HG03097 (cell line): ENCODE data around the gene RHBG.

Experiments used
- ATAC-seq: cut with Tn5 transposase; IDR thresholded peaks from one replicate; pipeline ENCODE4 v1.9.1; 2021; ENCODE audit not compliant: unreplicated experiment, low FRiP score

RHBG gene

GRCh38 chr1:156402331-156403020, 33.5 kb downstream of the RHBG start:
- no peak for ATAC-seq

DNA sequence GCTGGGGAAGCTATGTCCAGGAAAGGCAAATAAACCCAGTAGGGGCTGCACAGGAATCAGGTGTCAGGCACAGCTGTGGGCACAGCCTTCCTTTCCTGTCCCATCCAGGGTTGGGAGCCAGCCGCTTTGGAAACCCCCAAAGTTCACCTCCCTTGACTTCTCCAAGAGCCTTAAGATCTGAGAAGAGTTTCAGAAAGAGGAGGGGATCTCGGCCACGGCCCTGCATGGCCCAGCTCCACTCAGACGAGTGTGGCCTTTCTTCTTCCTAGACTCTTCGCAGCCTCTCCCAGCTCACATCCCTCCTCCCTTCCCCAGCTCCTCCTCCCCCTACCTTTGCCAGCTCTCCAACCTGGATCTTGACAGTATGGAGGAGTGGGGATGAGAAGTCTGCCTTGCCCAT, 36.7 kb downstream of the RHBG start:
- no peak for ATAC-seq

DNA sequence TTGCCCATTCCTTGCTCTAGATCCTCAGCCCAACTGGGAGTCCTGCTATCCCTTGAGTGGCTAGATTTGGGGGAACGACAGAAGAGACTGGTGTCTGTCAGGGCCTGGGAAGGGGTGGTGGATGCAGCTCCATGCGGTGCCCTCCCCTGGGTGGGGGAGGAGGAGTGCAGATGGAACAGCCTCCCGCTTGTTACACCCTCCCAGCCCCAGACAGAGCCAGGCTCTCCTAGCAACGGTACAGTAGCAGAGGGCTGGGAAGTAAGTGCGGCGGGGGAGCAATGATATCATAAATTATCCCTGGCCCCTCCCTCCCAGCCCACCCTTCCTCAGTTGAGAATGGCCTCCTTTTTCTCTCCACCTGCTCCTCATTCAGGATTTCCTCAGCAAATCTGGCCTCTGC, 37.2 kb downstream of the RHBG start:
- ATAC-seq: no peak

DNA sequence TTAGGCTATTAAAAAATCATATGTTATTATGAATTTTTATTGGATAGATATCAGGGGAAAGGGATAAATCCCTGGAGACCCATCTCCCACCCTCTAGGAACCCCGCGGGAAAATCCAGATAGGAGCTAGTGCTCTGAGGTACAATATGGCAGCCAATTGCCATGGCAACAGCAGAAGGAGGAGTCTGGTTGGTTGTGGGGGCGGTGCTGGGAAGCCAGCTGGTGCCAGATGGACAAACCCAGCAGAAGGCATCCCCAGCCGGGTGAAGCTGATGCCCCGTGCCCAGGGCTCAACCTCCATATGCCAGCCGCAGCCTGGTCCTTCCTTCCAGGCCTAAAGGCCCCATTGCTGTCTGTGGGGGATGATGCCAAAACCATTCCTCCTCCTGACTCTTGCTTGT, 38.3 kb downstream of the RHBG start:
- ATAC-seq: no peak

GRCh38 chr1:156407760-156408159, 38.7 kb downstream of the RHBG start:
- ATAC-seq: no peak

DNA sequence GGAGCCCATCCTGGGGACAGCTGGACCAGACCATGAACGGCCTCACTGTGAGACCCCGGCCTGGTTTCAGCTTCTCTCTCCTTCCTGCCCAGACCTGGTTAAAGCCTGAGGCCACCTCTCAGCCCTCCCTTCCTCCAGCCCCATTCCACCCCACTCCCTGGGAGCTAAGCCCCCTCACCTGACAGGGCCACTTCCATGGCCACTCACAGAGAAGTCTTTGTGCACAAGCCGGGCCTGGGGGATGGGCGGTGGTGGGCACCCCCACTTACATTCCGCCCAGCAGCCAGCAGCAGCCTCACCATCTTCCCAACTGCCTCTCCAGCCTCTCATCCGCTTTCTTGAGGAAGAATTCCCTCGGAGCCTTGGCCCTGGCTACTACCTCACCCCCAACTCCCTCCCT, 40.4 kb downstream of the RHBG start:
- no peak for ATAC-seq

DNA sequence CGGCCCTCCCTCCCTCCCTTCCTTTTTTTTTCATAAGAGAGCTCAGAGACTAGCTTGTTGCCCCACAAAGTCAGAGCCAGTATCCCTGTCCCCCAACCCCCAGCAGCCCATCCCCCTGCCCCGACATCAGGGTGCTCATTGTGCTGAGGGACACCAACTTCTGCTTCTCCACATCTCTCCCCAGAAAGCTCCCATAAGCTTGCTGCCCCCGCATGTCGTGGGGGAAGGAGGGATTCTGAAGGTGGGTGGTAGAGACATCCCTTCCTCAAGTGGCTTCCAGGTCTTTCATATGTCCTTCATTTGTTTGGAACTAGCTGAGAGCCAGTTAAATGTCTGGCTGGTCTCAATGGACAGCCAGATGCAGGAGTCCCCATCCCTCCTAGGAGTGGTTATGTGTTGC, 41.2 kb downstream of the RHBG start:
- ATAC-seq: no peak

GRCh38 chr1:156410740-156411139, 41.7 kb downstream of the RHBG start:
- no peak for ATAC-seq

DNA sequence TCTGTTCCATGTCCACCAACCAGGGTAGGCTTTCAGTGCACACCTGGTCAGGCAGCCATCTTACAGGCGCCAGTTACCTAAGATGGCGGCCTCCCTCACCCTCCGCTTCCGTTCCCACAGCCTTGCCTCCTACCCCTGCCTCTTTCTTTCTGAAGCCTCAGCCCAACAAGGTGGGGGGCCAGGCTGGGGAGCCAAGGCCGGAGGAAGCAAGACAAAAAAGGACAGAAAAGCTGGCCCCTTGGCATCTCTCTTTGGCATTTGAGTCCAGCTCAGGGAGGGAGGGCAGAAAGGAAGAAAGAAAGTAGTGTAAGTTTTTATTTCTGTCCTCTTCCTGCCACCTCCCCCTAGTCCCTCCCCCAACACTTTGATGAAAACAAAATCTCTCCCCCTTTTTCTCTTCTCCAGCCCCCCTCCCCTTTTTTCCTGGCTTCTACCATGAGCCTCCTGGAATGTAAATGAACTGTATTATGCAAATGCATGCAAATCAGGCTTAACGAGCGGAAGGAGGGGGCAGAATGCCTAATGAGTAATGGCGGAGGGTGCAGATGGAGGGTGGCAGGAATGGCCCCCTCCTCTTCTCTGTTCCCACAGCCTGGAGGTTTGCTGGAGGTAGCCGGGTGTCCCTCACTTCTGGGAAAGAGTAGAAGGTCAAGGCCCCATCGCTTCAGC, 43.8 kb downstream of the RHBG start:
- ATAC-seq: no peak

- no peak for ATAC-seq
Observed at GRCh38 chr1:156413391-156414246, 44.6 kb downstream of the RHBG start.

DNA sequence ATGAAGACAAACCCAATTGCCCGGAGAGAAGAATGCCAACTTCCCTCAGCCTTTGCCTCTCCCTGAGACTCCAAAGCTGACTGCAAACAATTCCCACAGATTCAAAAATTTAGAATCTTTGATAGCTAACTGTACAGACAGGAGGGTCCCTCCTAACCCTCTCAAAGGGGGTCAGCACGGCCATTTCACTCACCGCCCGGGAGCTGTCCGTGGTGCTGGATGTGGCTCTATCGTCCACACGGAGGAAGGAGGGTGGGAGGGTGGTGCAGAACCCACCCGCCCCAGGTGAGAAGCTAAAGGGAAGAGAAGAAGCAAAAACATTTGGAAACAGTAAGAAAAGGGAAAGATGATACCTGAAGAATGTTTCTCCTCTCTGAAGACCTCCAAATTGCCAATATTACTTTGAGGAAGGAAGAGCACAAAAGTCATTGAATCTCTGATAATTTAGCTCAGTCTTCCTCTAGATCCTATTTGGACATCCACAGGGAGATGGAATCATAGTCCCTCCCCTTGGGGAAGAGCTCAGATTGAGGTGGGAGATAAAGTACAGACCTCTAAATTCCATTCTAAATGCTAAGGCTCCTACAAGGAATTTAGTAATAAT, 45.6 kb downstream of the RHBG start:
- ATAC-seq: no peak

- ATAC-seq: no peak
Observed at GRCh38 chr1:156416993-156417392, 48.0 kb downstream of the RHBG start.

DNA sequence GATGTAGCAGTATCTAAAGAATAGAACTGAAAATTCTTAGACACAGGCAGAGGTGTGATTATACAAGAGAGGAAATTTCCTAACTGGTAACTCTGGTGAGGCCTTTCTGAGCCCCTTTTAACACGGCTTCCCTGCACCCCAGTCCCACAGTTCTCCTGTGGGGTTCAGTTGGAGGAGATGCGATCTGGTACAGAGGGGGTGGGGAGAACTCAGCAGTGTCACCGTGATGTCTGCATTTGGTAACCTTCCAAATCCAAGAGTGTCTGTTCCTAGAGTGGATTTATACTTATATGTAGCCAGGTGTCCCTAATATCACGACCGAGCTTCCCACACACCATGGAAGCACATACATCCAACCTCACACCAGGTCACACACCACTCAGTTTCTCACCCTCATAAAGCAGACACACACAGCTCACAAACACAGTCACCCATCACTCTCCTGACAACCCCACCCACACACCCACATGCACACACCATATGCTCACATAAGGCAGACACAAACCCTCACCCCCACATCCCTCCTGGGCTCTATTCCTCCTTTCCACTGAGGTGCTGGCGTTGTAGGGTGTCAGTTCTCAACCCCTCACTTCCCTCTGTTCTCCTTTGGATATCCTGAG, 48.5 kb downstream of the RHBG start:
- ATAC-seq: no peak

GRCh38 chr1:156418416-156419070, 49.5 kb downstream of the RHBG start:
- ATAC-seq: no peak

DNA sequence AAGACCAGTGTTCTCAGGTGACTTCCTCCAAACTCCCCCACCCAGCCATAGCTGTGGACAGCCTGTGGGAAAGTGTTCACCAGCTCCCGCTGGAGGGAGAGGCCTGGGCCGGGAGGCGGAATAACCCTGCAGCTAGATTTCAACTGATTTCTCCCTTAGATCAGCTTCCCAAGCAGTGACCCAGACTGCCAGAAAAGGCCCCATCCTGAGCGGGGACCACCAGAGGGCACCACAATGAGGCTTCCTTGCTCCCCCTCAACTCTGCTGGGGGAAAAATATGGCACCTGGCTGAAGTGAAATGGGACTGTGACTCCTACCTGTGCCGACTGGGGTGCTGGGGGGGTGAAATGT, 50.8 kb downstream of the RHBG start:
- no peak for ATAC-seq

DNA sequence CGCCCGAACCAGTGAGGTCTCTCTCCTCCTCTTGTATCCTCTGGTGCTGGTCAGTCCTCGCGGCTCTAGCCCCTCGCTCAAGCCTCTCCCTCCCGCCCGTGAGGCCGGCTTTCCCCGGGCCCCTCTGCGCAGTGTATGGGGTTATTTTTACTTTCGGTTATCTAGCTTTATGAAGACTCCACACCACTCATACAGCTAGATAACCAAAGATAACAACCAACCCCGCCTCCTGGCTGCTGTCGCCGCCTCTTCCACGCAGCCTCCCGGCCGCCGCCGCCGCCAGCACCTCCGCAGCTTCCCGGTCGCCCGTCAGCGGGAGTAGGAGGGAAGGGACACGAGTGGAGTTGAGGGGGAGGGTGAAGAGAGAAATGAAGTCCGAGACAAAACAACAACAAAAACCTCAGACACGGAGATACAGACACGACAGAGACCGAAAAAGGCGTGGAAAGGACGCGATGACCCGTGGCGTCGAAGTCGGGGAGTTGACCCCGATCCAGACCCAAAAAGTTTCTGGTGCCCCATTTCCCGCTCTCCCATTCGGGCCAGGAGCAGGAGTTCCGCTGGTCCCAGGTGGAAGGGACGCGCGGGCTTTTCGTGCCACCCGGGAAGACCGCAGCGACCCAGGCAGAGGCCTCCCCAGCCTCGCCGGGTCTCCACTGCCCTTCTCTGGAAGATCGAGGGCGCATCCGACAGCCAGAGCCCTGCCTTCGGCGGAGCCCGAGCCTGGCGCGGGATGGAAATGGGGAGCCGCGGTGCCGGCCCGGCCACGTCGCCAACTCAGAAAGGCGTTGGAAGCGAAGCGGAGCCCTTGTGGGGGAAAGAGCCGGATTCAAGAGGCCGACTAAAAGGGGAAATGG, 51.4 kb downstream of the RHBG start:
- ATAC-seq: no peak

DNA sequence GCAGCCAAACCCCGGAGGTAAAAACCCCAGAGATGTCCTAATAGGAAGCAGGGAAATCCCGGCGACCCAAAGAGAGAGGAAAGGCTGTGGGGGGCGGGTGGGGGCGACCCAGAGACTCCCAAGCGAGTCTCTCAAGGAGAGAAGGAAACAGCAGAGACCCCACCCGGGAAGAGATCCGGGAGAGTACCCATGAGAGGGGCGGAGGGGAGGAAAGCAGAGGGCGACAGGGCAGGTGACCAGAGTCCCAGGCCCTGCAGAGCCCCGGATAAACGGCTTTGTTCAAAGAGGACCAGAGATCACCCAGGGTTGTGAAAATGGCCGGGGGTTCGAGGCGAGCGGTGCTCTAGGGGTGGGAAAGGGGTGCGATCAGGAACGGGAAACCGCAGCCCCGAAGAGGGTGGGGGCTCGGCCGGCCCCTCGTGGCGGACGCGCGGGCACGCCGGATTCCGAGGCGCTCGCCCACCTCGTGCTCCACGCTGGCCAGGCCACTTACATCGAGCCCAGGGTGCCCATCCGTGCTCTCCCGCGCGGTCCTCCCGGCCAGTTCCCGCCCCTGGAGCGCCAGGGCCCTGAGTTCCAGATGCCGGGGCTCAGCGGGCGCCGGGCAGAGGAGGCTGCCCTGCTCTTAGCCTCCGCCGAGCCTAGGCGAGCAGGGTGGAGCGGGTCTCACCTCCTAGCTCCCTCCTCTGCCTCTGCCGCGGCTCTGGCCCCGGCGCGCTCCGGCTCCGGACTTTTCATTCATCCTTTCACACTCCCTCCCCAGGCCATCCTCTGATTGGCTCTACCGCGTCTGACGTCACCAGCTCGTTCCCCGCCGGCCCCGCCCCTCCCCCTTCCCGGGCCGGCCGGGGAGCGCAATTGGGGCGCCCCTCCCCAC, 52.3 kb downstream of the RHBG start:
- ATAC-seq: no peak

DNA sequence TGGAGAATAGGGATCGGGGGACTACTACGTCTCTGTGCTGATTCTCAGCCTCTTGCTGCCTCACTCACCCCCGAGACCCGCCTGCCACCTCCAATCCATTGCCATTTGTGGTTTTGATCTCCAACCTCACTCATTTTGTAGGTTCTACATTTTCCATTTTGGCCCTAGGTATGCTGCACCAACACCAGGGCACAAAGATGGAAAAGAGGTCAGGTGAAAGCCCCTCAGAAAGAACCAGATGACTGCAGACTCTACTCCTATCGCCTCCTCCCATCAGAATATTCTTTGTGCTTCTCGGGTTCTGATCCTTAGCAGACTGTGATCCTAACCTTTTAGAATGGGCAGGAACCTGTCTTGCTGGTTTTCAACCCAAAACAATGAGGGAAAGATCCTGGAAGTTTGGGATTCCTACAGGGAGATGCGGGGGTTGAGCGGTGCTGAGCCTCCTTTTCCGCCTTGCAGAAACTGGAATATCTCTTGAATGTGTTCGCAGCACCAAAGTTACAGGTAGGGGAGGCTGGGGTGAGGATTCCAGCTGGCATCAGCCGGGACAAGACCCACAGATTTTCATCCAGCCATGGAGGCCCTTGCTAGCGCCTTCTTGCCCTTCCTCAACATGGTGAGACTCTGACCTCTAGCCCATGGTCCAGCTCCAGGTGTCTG, 53.1 kb downstream of the RHBG start:
- ATAC-seq: no peak
